ENCODE measurements around the gene ERAS. TPM values are rescaled to one million over a fixed set of nuclear protein-coding genes. Genes with fewer than 3 reads are reported as not detected.
"Not testable (repeated sequence)": the region's sequence is repeated elsewhere in the genome, so short reads cannot be mapped to it uniquely, and the experiment has no call there.

Gene ERAS
- total RNA-seq, 1 experiment from 2014 or later, result not detected

GRCh38 chrX:48798318-48798717, 28.0 kb upstream of the ERAS start:
- DNase-seq (ENCODE audit: low read depth), result no peak

GRCh38 chrX:48800574-48801279, 25.6 kb upstream of the ERAS start:
- no peak for DNase-seq (ENCODE audit: low read depth)

DNA sequence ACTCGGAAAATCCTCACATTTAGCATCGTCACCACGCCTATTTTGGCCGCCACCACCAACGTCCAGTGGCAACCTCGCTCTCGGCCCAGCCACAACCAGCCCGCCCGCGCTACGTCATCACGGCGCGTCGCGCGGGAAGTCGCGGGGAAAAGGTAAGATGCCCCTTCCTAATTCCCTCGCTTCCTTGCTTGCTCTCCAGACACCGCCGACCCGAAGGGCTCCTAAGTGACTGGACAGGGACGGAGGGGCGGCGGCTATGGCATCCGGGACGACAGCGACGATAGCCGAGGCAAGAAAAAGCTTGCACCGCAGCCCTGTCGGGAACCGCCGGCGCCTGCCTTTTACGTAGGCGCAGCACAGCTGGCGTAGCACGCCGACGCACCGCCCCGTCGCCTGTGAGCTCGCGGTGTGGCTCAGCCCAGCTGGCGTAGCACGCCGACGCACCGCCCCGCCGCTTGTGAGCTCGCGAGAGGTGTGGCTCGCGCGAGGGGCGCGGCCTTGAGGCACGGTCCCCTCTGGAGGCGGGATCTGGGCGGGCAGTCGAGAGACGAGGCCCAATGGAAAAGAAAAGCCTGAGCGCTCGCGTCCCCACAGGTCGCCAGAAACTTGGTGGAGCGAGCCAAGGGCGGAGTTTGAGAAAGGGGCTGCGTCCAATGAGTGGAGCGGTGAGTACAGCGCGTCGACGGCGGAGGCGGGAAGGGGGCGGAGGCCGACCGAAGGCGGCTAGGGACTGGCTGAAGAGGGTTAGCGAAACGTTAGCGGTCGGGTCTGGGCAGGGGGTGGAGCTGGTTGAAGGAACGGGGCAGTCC, 24.8 kb upstream of the ERAS start, which contains the start of gene HDAC6:
HDAC6 (plus strand) TSS at position 788 of the 809 bp plus-strand sequence. CDS start 626 bp downstream, outside the sequence.
- DNase-seq (ENCODE audit: low read depth), result peak; percentile 99

- DNase-seq (ENCODE audit: low read depth), result peak; percentile 91
Measured at GRCh38 chrX:48802089-48802904, 24.0 kb upstream of the ERAS start.

- no peak for DNase-seq (ENCODE audit: low read depth)
Measured at GRCh38 chrX:48802905-48803200, 23.5 kb upstream of the ERAS start.

DNA sequence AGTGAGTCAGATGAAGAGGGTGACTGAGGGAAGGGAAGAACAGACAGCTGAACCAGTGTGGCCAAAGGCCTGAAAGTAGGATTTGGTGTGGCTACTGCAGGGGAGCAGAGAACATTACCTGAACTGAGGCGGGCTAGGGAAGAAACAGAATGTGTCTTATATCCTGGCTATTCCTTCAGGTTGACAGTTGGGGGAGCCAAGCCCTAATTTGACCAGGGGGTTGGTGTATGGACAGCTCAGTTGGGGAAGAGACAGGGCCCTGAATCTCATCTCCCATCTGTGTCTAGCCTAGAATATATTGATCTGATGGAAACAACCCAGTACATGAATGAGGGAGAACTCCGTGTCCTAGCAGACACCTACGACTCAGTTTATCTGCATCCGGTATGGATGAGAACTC, 20.2 kb upstream of the ERAS start:
- DNase-seq (ENCODE audit: low read depth), result no peak

- DNase-seq (ENCODE audit: low read depth), result no peak
Measured at GRCh38 chrX:48813644-48814043, 12.7 kb upstream of the ERAS start.

GRCh38 chrX:48814722-48815121, 11.6 kb upstream of the ERAS start:
- no peak for DNase-seq (ENCODE audit: low read depth)

- DNase-seq (ENCODE audit: low read depth), result no peak
Measured at GRCh38 chrX:48815266-48815665, 11.0 kb upstream of the ERAS start.

DNA sequence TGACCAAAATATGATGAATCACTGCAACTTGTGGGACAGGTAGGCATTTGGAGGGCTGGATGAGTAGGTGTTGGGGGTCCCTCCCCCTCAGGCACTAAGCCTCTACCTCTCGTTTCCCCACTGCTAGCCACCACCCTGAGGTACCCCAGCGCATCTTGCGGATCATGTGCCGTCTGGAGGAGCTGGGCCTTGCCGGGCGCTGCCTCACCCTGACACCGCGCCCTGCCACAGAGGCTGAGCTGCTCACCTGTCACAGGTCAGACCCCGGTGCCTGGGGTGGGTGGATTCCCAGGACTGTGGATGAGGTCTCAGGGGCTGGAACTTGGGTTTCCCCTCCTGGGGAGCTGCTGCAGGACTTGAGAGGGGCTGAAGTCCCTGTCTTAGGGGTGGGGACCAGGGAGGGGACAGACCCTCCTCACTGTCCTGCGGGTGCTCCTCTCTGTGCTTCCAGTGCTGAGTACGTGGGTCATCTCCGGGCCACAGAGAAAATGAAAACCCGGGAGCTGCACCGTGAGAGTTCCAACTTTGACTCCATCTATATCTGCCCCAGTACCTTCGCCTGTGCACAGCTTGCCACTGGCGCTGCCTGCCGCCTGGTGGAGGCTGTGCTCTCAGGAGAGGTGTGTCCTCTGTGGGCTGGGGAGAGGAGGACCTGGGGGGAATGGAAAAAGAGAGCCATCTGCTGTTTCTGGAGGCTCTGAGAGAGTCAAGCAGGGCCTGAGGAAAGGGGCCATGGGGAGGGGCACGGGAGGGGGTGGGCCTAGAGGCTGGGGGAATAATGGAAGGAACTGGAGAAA, 10.1 kb upstream of the ERAS start:
- no peak for DNase-seq (ENCODE audit: low read depth)

DNA sequence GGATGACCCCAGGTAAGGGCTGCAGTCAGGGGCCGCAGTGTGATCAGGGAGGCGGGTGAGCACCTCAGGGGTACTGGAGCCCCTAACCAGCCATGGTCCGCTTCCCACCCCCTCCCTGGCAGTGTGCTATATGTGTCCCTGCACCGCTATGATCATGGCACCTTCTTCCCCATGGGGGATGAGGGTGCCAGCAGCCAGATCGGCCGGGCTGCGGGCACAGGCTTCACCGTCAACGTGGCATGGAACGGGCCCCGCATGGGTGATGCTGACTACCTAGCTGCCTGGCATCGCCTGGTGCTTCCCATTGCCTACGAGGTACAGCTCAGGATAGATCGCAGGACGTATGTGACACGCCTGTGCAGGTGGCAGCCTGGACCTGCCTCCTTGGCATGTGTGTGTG, 8.2 kb upstream of the ERAS start:
- DNase-seq (ENCODE audit: low read depth), result no peak

DNA sequence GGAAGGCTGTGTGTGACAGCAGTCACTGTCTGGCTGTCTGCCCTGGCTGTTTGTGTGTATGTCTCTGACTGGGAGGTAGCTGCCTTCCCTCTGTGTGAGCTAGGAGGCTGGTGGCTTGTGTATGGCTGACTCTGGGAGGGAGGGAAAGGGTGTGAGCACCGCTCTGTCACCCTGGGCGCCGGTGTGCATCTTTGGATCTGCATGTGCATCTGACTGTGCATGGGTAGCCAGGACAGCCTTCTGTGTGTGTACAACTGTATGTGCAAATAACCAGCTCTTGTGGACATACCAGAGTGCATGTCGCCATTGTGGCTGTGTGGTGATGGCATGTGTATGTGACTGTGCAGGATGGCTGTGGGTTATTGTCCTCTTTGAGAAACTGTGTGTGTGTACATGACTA, 7.4 kb upstream of the ERAS start:
- no peak for DNase-seq (ENCODE audit: low read depth)

DNA sequence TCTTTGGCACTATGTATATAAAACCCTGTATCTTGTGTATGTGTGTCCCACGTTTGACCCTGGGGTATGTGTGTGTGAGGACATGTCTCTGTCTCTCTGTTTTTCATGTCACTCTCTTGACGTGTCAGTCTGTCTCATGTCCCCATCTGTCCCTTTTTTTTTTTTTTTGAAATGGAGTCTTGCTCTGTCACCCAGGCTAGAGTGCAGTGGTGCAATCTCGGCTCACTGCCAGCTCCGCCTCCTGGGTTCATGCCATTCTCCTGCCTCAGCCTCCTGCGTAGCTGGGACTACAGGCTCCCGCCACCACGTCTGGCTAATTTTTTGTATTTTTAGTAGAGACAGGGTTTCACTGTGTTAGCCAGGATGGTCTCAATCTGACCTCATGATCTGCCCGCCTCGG, 6.9 kb upstream of the ERAS start:
- DNase-seq (ENCODE audit: low read depth), result not testable (repeated sequence)

DNA sequence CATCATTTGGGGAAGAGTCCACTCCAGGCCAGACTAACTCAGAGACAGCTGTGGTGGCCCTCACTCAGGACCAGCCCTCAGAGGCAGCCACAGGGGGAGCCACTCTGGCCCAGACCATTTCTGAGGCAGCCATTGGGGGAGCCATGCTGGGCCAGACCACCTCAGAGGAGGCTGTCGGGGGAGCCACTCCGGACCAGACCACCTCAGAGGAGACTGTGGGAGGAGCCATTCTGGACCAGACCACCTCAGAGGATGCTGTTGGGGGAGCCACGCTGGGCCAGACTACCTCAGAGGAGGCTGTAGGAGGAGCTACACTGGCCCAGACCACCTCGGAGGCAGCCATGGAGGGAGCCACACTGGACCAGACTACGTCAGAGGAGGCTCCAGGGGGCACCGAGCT, 3.3 kb upstream of the ERAS start:
- no peak for DNase-seq (ENCODE audit: low read depth)

GRCh38 chrX:48824066-48824465, 2.2 kb upstream of the ERAS start:
- no peak for DNase-seq (ENCODE audit: low read depth)

DNA sequence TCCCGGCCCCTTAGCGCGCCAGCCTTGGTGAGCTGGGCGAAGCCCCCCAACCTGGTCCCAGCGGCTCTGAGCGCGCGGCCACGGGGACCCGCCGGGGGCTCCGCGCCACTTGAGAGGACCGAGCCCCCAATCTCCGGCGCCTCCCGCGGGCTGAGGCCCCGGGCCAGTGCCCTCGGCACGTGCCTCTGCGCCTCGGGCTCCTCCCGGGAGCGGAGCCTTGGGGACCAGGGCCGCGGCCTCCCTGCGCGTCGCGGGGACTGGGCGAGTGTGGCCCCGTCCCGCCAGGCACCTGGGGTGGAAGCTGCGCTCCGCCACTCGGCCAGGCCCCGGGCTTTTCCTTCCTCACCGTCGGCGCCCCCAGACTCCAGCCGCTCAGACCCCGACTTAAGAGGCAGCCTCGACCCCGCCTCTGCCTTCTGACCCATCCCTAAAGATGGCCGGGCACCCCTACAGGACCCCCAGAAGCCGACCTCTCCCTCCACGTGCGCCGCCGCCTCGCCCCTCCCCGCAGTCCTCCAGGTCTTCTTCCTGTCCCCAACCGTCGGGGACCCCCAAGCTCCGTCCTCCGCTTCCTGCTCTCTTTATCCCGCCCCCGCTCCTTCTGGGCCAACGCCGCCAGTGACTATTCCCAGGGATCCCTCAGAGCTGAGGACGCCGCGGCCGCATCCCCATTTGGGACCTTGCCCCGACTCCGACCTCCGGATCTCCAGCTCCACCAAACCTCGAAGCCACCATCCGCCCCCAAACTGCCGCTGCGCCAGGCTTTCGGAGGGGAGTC, 752 bp downstream of the ERAS start:
- DNase-seq (ENCODE audit: low read depth), result no peak

GRCh38 chrX:48827654-48827968, 1.3 kb downstream of the ERAS start:
- no peak for DNase-seq (ENCODE audit: low read depth)

- DNase-seq (ENCODE audit: low read depth), result no peak
Measured at GRCh38 chrX:48829016-48829735, 2.9 kb downstream of the ERAS start.

GRCh38 chrX:48831136-48831908, 5.0 kb downstream of the ERAS start:
- no peak for DNase-seq (ENCODE audit: low read depth)

- no peak for DNase-seq (ENCODE audit: low read depth)
Measured at GRCh38 chrX:48831909-48832291, 5.6 kb downstream of the ERAS start.

Data from M059J (cell line).